H1 (cell line): ENCODE results near the gene KIF26B. TPM values are rescaled to one million over a fixed set of nuclear protein-coding genes. Genes with fewer than 3 reads are reported as not detected.

Experiments
- CTCF ChIA-PET: fragments of 300-600 bp; sonication (Branson Sonifier 250); formaldehyde crosslinking; loops from one replicate; lab custom pipeline; 2021; ENCODE audit not compliant: partially characterized antibody; lab: Charles Lee
- POLR2A ChIA-PET: fragments of 300-600 bp; sonication (Branson Sonifier 250); formaldehyde crosslinking; loops from one replicate; lab custom pipeline; 2021; ENCODE audit warnings: inconsistent platforms; ENCODE audit not compliant: partially characterized antibody; lab: Charles Lee
- DNase-seq, 2 experiments: peaks; one replicate each; pipeline versions ENCODE4 v3.0.0 to v3.0.0-alpha.2; 2010 to 2022; ENCODE audit warnings: low spot score in 2 of 2, low read depth in 1 of 2, mixed read lengths in 1 of 2
- FAIRE-seq: peaks from 2 replicates; lab custom pipeline; 2011; peaks lifted over from hg19 to GRCh38; lab: Jason Lieb, UNC
- H2AFZ ChIP-seq: 2 replicates; pipeline ENCODE4 v1.8.1; 2012; ENCODE audit warnings: low read length, inconsistent platforms
- H2AK5ac ChIP-seq: 2 replicates; pipeline ENCODE4 v1.6.1; 2013; ENCODE audit warnings: low read depth, low read length
- H2BK120ac ChIP-seq: replicated peaks from 2 replicates; pipeline ENCODE3; 2013; ENCODE audit warnings: low read depth, low read length, inconsistent platforms
- H2BK12ac ChIP-seq: 2 replicates; pipeline ENCODE4 v1.6.1; 2013; ENCODE audit warnings: low read depth, low read length
- H2BK15ac ChIP-seq: 2 replicates; pipeline ENCODE4 v1.6.1; 2013; ENCODE audit warnings: low read length
- H2BK20ac ChIP-seq: 2 replicates; pipeline ENCODE4 v1.6.1; 2013; ENCODE audit warnings: low read length
- H2BK5ac ChIP-seq: 2 replicates; pipeline ENCODE4 v1.6.1; 2013; ENCODE audit warnings: low read depth, low read length
- H3K14ac ChIP-seq: 2 replicates; pipeline ENCODE4 v1.6.1; 2013; ENCODE audit warnings: inconsistent platforms; ENCODE audit not compliant: insufficient read length
- H3K18ac ChIP-seq: 2 replicates; pipeline ENCODE4 v1.6.1; 2013; ENCODE audit warnings: low read length; ENCODE audit errors: extremely low read depth
- H3K23ac ChIP-seq: 2 replicates; pipeline ENCODE4 v1.6.1; 2013; ENCODE audit warnings: inconsistent platforms; ENCODE audit not compliant: insufficient read length
- H3K23me2 ChIP-seq: 2 replicates; pipeline ENCODE4 v1.6.1; 2013; ENCODE audit warnings: low read depth, low read length
- H3K27ac ChIP-seq: 2 replicates; pipeline ENCODE4 v1.6.1; 2011; ENCODE audit warnings: low read depth, low read length, inconsistent platforms
- H3K27me3 ChIP-seq, 4 experiments: replicated peaks in 1 of 4; 1 replicate in 1 of 4; 2 replicates in 3 of 4; pipeline versions ENCODE4 v1.6.1 to v1.8.1; 2011 to 2013; ENCODE audit warnings: low read length in 3 of 4, mild to moderate bottlenecking in 3 of 4, inconsistent platforms in 2 of 4, mixed read lengths in 2 of 4, moderate library complexity in 1 of 4; ENCODE audit not compliant: control insufficient read depth in 3 of 4, insufficient read depth in 3 of 4; ENCODE audit errors: extremely low read depth in 1 of 4
- H3K36me3 ChIP-seq, 4 experiments: 2 replicates each; pipeline versions ENCODE4 v1.6.1 to v1.8.1; 2011 to 2013; ENCODE audit warnings: mild to moderate bottlenecking in 4 of 4, low read length in 3 of 4, moderate library complexity in 2 of 4, control low read depth in 1 of 4, inconsistent platforms in 1 of 4; ENCODE audit not compliant: insufficient read depth in 4 of 4, control insufficient read depth in 2 of 4
- H3K4ac ChIP-seq: replicated peaks from 2 replicates; pipeline ENCODE3; 2013; ENCODE audit warnings: low read length, low read depth, mixed read lengths, inconsistent platforms; ENCODE audit not compliant: insufficient read length
- H3K4me1 ChIP-seq, 4 experiments: replicated peaks in 1 of 4; 1 replicate in 1 of 4; 2 replicates in 3 of 4; pipeline versions ENCODE4 v1.6.1 to v1.8.1; 2011 to 2013; ENCODE audit warnings: low read length in 3 of 4, inconsistent platforms in 2 of 4, mixed read lengths in 1 of 4; ENCODE audit not compliant: insufficient read depth in 4 of 4, control insufficient read depth in 3 of 4
- H3K4me2 ChIP-seq, 2 experiments: 2 replicates each; pipeline versions ENCODE4 v1.6.1 to v1.8.1; 2011 to 2013; ENCODE audit warnings: low read depth in 2 of 2, low read length in 2 of 2, control low read depth in 1 of 2, inconsistent platforms in 1 of 2, mild to moderate bottlenecking in 1 of 2; ENCODE audit not compliant: insufficient read depth in 1 of 2
- H3K4me3 ChIP-seq, 4 experiments: fragments of 200-600, 300-600 bp in 1 of 4; sonication (generic), shearing (Covaris generic), sonication (Bioruptor Twin) in 1 of 4; 2 replicates each; pipeline versions ENCODE4 v1.5.1 to v1.8.1; 2011 to 2016; ENCODE audit warnings: low read length in 4 of 4, low read depth in 3 of 4, control low read depth in 2 of 4, inconsistent platforms in 2 of 4, mild to moderate bottlenecking in 2 of 4, mixed read lengths in 1 of 4, moderate library complexity in 1 of 4; ENCODE audit not compliant: insufficient read depth in 2 of 4; ENCODE audit errors: extremely low read depth in 1 of 4
- H3K56ac ChIP-seq: replicated peaks from 2 replicates; pipeline ENCODE3; 2013; ENCODE audit warnings: low read depth, mild to moderate bottlenecking, mixed read lengths, low read length, inconsistent platforms; ENCODE audit not compliant: insufficient read length
- H3K79me1 ChIP-seq: 2 replicates; pipeline ENCODE4 v1.6.1; 2013; ENCODE audit warnings: low read depth, low read length, control low read depth
- H3K79me2 ChIP-seq, 2 experiments: 2 replicates each; pipeline versions ENCODE4 v1.6.1 to v1.8.1; 2012 to 2013; ENCODE audit warnings: low read length in 2 of 2, mild to moderate bottlenecking in 2 of 2, inconsistent platforms in 1 of 2; ENCODE audit not compliant: insufficient read depth in 2 of 2, control insufficient read depth in 1 of 2
- H3K9ac ChIP-seq, 4 experiments: replicated peaks in 1 of 4; 1 replicate in 1 of 4; 2 replicates in 3 of 4; pipeline versions ENCODE4 v1.6.1 to v1.8.1; 2011 to 2013; ENCODE audit warnings: low read depth in 3 of 4, low read length in 3 of 4, control low read depth in 2 of 4, mild to moderate bottlenecking in 2 of 4, moderate library complexity in 2 of 4, inconsistent platforms in 1 of 4; ENCODE audit errors: extremely low read depth in 1 of 4
- H3K9me3 ChIP-seq, 2 experiments: 2 replicates each; pipeline versions ENCODE4 v1.6.1 to v1.8.1; 2012 to 2013; ENCODE audit warnings: mild to moderate bottlenecking in 2 of 2, moderate library complexity in 2 of 2, control low read depth in 1 of 2, inconsistent platforms in 1 of 2, low read depth in 1 of 2, low read length in 1 of 2, mixed read lengths in 1 of 2; ENCODE audit not compliant: insufficient read depth in 2 of 2
- H4K20me1 ChIP-seq, 2 experiments: replicated peaks in 1 of 2; 2 replicates each; pipeline versions ENCODE3 to v1.8.1; 2011 to 2013; ENCODE audit warnings: inconsistent platforms in 2 of 2, low read length in 2 of 2, mild to moderate bottlenecking in 1 of 2; ENCODE audit not compliant: insufficient read depth in 2 of 2, control insufficient read depth in 1 of 2
- H4K5ac ChIP-seq: 2 replicates; pipeline ENCODE4 v1.6.1; 2013; ENCODE audit warnings: low read length, low read depth, mixed read lengths, inconsistent platforms; ENCODE audit not compliant: insufficient read length
- H4K8ac ChIP-seq: 2 replicates; pipeline ENCODE4 v1.8.0; 2013; ENCODE audit warnings: mild to moderate bottlenecking, moderate library complexity, low read length, inconsistent platforms; ENCODE audit not compliant: insufficient read depth; ENCODE audit errors: extremely low read depth
- H4K91ac ChIP-seq: replicated peaks from 2 replicates; pipeline ENCODE3; 2013; ENCODE audit warnings: low read length, mixed read lengths, inconsistent platforms; ENCODE audit not compliant: insufficient read length
- ATF3 ChIP-seq: IDR thresholded peaks from 2 replicates; pipeline ENCODE4 v1.6.1; 2011; ENCODE audit warnings: low read depth, mild to moderate bottlenecking, low read length; ENCODE audit not compliant: insufficient read depth
- BRCA1 ChIP-seq: IDR thresholded peaks from 2 replicates; pipeline ENCODE4 v1.6.1; 2012; ENCODE audit warnings: low read depth, low read length, improper control_type of control experiment
- GTF2F1 ChIP-seq: IDR thresholded peaks from 2 replicates; pipeline ENCODE4 v1.6.1; 2012; ENCODE audit warnings: low read depth, low read length, improper control_type of control experiment, borderline replicate concordance
- HDAC2 ChIP-seq, 2 experiments: fragments of 300-600 bp in 1 of 2; sonication (generic) in 1 of 2; IDR thresholded peaks; 2 replicates each; pipeline ENCODE4 v1.6.1; 2011 to 2012; ENCODE audit warnings: low read depth in 2 of 2, low read length in 2 of 2, mild to moderate bottlenecking in 2 of 2, moderate library complexity in 2 of 2, borderline replicate concordance in 1 of 2, inconsistent platforms in 1 of 2
- NANOG ChIP-seq: IDR thresholded peaks from 2 replicates; pipeline ENCODE4 v1.6.1; 2011; ENCODE audit warnings: low read length, low read depth, mild to moderate bottlenecking, inconsistent platforms; ENCODE audit not compliant: insufficient read depth, poor library complexity, severe bottlenecking
- SAP30 ChIP-seq: fragments of 300-600 bp; sonication (generic); IDR thresholded peaks from 2 replicates; pipeline ENCODE4 v1.7.1; 2012; ENCODE audit warnings: low read length, moderate library complexity, mild to moderate bottlenecking, inconsistent platforms; ENCODE audit not compliant: insufficient read depth, insufficient replicate concordance
- SIN3A ChIP-seq, 2 experiments: IDR thresholded peaks in 1 of 2; conservative IDR thresholded peaks in 1 of 2; 2 replicates each; pipeline ENCODE4 v1.6.1; 2011 to 2012; ENCODE audit warnings: low read length in 2 of 2, improper control_type of control experiment in 1 of 2, low read depth in 1 of 2, mild to moderate bottlenecking in 1 of 2
- SIX5 ChIP-seq: IDR thresholded peaks from 2 replicates; pipeline ENCODE4 v1.6.1; 2011; ENCODE audit warnings: mild to moderate bottlenecking, low read depth, low read length
- SP1 ChIP-seq: IDR thresholded peaks from 2 replicates; pipeline ENCODE4 v1.6.1; 2011; ENCODE audit warnings: low read depth, low read length
- SP2 ChIP-seq: IDR thresholded peaks from 2 replicates; pipeline ENCODE4 v1.6.1; 2012; ENCODE audit warnings: mild to moderate bottlenecking, low read length, inconsistent platforms
- TAF7 ChIP-seq: optimal IDR thresholded peaks from 2 replicates; pipeline ENCODE3; 2011; ENCODE audit warnings: low read depth, mild to moderate bottlenecking, inconsistent platforms, low read length, moderate library complexity, borderline replicate concordance
- YY1 ChIP-seq: IDR thresholded peaks from 2 replicates; pipeline ENCODE4 v1.6.1; 2011; ENCODE audit warnings: low read depth, mild to moderate bottlenecking, low read length
- whole genome bisulfite sequencing, 2 experiments: shearing (Covaris generic) in 1 of 2; methylation state at CpG; one replicate each; pipeline versions ENCODE4 v1.1.6 to v1.1.7; 2013 to 2015; ENCODE audit warnings: low lambda C conversion rate in 2 of 2, mixed read lengths in 2 of 2, inconsistent platforms in 1 of 2, low coverage in 1 of 2, missing lambda C conversion rate in 1 of 2; ENCODE audit not compliant: insufficient replicate concordance in 2 of 2, insufficient coverage in 1 of 2, insufficient read length in 1 of 2; ENCODE audit errors: extremely low coverage in 1 of 2, missing lambda C conversion rate in 1 of 2; 5-methylcytosine and 5-hydroxymethylcytosine counted together
- polyA plus RNA-seq, 7 experiments: library from polyadenylated mRNA; depleted of rRNA in 3 of 7; stranded (reverse) in 5 of 7; unstranded in 2 of 7; fragments of >200 nt in 5 of 7; fragments of 200-250 nt in 2 of 7; gene quantifications; 1 replicate in 5 of 7; 2 replicates in 1 of 7; 4 replicates in 1 of 7; pipeline versions ENCODE4 v1.2.1 to v1.2.3, GENCODE V29; 2011 to 2013; ENCODE audit warnings: missing spikeins in 2 of 7, mixed read lengths in 2 of 7
- total RNA-seq: library from RNA; stranded (reverse); fragmentation: NEBNext Ultra II Directional; extraction: Animal tissue kit (Norgen Biotek cat#: 25700); gene quantifications from 2 replicates; pipeline ENCODE4 v1.2.1, GENCODE V29; 2021

Gene KIF26B
- total and polyA plus RNA-seq, 2 of the 8 experiments (the other 6 are each of a cell fraction or from before 2014, with no cell fraction given), result 0.06 to 0.28 TPM

- DNase-seq (no peak), FAIRE-seq (no peak)
- H4K91ac ChIP-seq, result no peak overlapping the region
- CTCF ChIA-PET, result interaction anchor here (1.2 kb wide), 1 partner anchor 219 kb away, joined by 4 read pairs; no protein-coding TSS in a partner anchor
- H3K4me1 ChIP-seq, result no peaks in the 10 kb centered on the region
- no peak overlapping the region for H3K4me3 ChIP-seq
- H2BK20ac ChIP-seq, result no peak overlapping the region
- no peak overlapping the region for H4K8ac ChIP-seq
- no peak overlapping the region for H3K18ac ChIP-seq
- H4K20me1 ChIP-seq, result no peaks in the 10 kb centered on the region
- 96% methylated on average over 4 of the region's 4 CpGs; no CpG with 5 or more reads in 1 of the 2 experiments for WGBS, 2 experiments
- no peak overlapping the region for H2BK120ac ChIP-seq
- H4K5ac ChIP-seq, result no peak overlapping the region
- H3K9ac ChIP-seq, result no peak overlapping the region
- no peak overlapping the region for H2AK5ac ChIP-seq
- POLR2A ChIA-PET, result no interaction called here
- no peak overlapping the region for H3K27ac ChIP-seq
- TF ChIP-seq SIN3A (conservative IDR thresholded peaks at IDR 0.05 in 1 of 2, IDR thresholded peaks at IDR 0.05 in 1 of 2; ENCODE audit: low read depth in 1 of 2, low read length in 2 of 2) (no peak), ATF3 (no peak), SAP30 (no peak), HDAC2 (IDR thresholded peaks at IDR 0.05; ENCODE audit: borderline replicate concordance in 1 of 2, low read depth in 2 of 2, low read length in 2 of 2) (no peak), NANOG (no peak), BRCA1 (no peak), YY1 (no peak), SP1 (no peak), SIX5 (no peak), SP2 (no peak), GTF2F1 (no peak), TAF7 (no peak)
- TF ChIP-seq, all 59 proteins: peak for 0
- Histone ChIP-seq H2BK5ac (no peak overlapping the region), H3K36me3 (no peaks in the 10 kb centered on the region), H2BK12ac (no peak overlapping the region), H3K23me2 (no peaks in the 10 kb centered on the region), H3K4me2 (no peak overlapping the region), H3K79me1 (no peaks in the 10 kb centered on the region; the same call in 1 of the 2 replicates), H3K23ac (no peak overlapping the region), H2BK15ac (no peak overlapping the region), H2AFZ (no peak overlapping the region), H3K27me3 (no peaks in the 10 kb centered on the region), H3K79me2 (no peaks in the 10 kb centered on the region), H3K9me3 (no peaks in the 10 kb centered on the region), H3K4ac (no peak overlapping the region), H3K14ac (no peak overlapping the region), H3K56ac (no peak overlapping the region)
Observed at GRCh38 chr1:245718951-245719350, 564.2 kb downstream of the KIF26B start.
